H1 (cell line): ENCODE results near the gene ZNF667. TPM values are rescaled to one million over a fixed set of nuclear protein-coding genes. Genes with fewer than 3 reads are reported as not detected.
A peak's percentile ranks its signal among the peaks of the same experiment; 100 is the strongest.

Experiments
- CTCF ChIA-PET: fragments of 300-600 bp; sonication (Branson Sonifier 250); formaldehyde crosslinking; loops from one replicate; lab custom pipeline; 2021; ENCODE audit not compliant: partially characterized antibody; lab: Charles Lee
- POLR2A ChIA-PET: fragments of 300-600 bp; sonication (Branson Sonifier 250); formaldehyde crosslinking; loops from one replicate; lab custom pipeline; 2021; ENCODE audit warnings: inconsistent platforms; ENCODE audit not compliant: partially characterized antibody; lab: Charles Lee
- DNase-seq, 2 experiments: peaks; one replicate each; pipeline versions ENCODE4 v3.0.0 to v3.0.0-alpha.2; 2010 to 2022; ENCODE audit warnings: low spot score in 2 of 2, low read depth in 1 of 2, mixed read lengths in 1 of 2
- FAIRE-seq: peaks from 2 replicates; lab custom pipeline; 2011; peaks lifted over from hg19 to GRCh38; lab: Jason Lieb, UNC
- H2AFZ ChIP-seq: 2 replicates; pipeline ENCODE4 v1.8.1; 2012; ENCODE audit warnings: low read length, inconsistent platforms
- H2AK5ac ChIP-seq: 2 replicates; pipeline ENCODE4 v1.6.1; 2013; ENCODE audit warnings: low read depth, low read length
- H2BK120ac ChIP-seq: replicated peaks from 2 replicates; pipeline ENCODE3; 2013; ENCODE audit warnings: low read depth, low read length, inconsistent platforms
- H2BK12ac ChIP-seq: 2 replicates; pipeline ENCODE4 v1.6.1; 2013; ENCODE audit warnings: low read depth, low read length
- H2BK15ac ChIP-seq: 2 replicates; pipeline ENCODE4 v1.6.1; 2013; ENCODE audit warnings: low read length
- H2BK20ac ChIP-seq: 2 replicates; pipeline ENCODE4 v1.6.1; 2013; ENCODE audit warnings: low read length
- H2BK5ac ChIP-seq: 2 replicates; pipeline ENCODE4 v1.6.1; 2013; ENCODE audit warnings: low read depth, low read length
- H3K14ac ChIP-seq: 2 replicates; pipeline ENCODE4 v1.6.1; 2013; ENCODE audit warnings: inconsistent platforms; ENCODE audit not compliant: insufficient read length
- H3K18ac ChIP-seq: 2 replicates; pipeline ENCODE4 v1.6.1; 2013; ENCODE audit warnings: low read length; ENCODE audit errors: extremely low read depth
- H3K23ac ChIP-seq: 2 replicates; pipeline ENCODE4 v1.6.1; 2013; ENCODE audit warnings: inconsistent platforms; ENCODE audit not compliant: insufficient read length
- H3K23me2 ChIP-seq: 2 replicates; pipeline ENCODE4 v1.6.1; 2013; ENCODE audit warnings: low read depth, low read length
- H3K27ac ChIP-seq: 2 replicates; pipeline ENCODE4 v1.6.1; 2011; ENCODE audit warnings: low read depth, low read length, inconsistent platforms
- H3K27me3 ChIP-seq, 4 experiments: replicated peaks in 1 of 4; 1 replicate in 1 of 4; 2 replicates in 3 of 4; pipeline versions ENCODE4 v1.6.1 to v1.8.1; 2011 to 2013; ENCODE audit warnings: low read length in 3 of 4, mild to moderate bottlenecking in 3 of 4, inconsistent platforms in 2 of 4, mixed read lengths in 2 of 4, moderate library complexity in 1 of 4; ENCODE audit not compliant: control insufficient read depth in 3 of 4, insufficient read depth in 3 of 4; ENCODE audit errors: extremely low read depth in 1 of 4
- H3K36me3 ChIP-seq, 4 experiments: 2 replicates each; pipeline versions ENCODE4 v1.6.1 to v1.8.1; 2011 to 2013; ENCODE audit warnings: mild to moderate bottlenecking in 4 of 4, low read length in 3 of 4, moderate library complexity in 2 of 4, control low read depth in 1 of 4, inconsistent platforms in 1 of 4; ENCODE audit not compliant: insufficient read depth in 4 of 4, control insufficient read depth in 2 of 4
- H3K4ac ChIP-seq: replicated peaks from 2 replicates; pipeline ENCODE3; 2013; ENCODE audit warnings: low read length, low read depth, mixed read lengths, inconsistent platforms; ENCODE audit not compliant: insufficient read length
- H3K4me1 ChIP-seq, 4 experiments: replicated peaks in 1 of 4; 1 replicate in 1 of 4; 2 replicates in 3 of 4; pipeline versions ENCODE4 v1.6.1 to v1.8.1; 2011 to 2013; ENCODE audit warnings: low read length in 3 of 4, inconsistent platforms in 2 of 4, mixed read lengths in 1 of 4; ENCODE audit not compliant: insufficient read depth in 4 of 4, control insufficient read depth in 3 of 4
- H3K4me2 ChIP-seq, 2 experiments: 2 replicates each; pipeline versions ENCODE4 v1.6.1 to v1.8.1; 2011 to 2013; ENCODE audit warnings: low read depth in 2 of 2, low read length in 2 of 2, control low read depth in 1 of 2, inconsistent platforms in 1 of 2, mild to moderate bottlenecking in 1 of 2; ENCODE audit not compliant: insufficient read depth in 1 of 2
- H3K4me3 ChIP-seq, 4 experiments: fragments of 200-600, 300-600 bp in 1 of 4; sonication (generic), shearing (Covaris generic), sonication (Bioruptor Twin) in 1 of 4; 2 replicates each; pipeline versions ENCODE4 v1.5.1 to v1.8.1; 2011 to 2016; ENCODE audit warnings: low read length in 4 of 4, low read depth in 3 of 4, control low read depth in 2 of 4, inconsistent platforms in 2 of 4, mild to moderate bottlenecking in 2 of 4, mixed read lengths in 1 of 4, moderate library complexity in 1 of 4; ENCODE audit not compliant: insufficient read depth in 2 of 4; ENCODE audit errors: extremely low read depth in 1 of 4
- H3K56ac ChIP-seq: replicated peaks from 2 replicates; pipeline ENCODE3; 2013; ENCODE audit warnings: low read depth, mild to moderate bottlenecking, mixed read lengths, low read length, inconsistent platforms; ENCODE audit not compliant: insufficient read length
- H3K79me1 ChIP-seq: 2 replicates; pipeline ENCODE4 v1.6.1; 2013; ENCODE audit warnings: low read depth, low read length, control low read depth
- H3K79me2 ChIP-seq, 2 experiments: 2 replicates each; pipeline versions ENCODE4 v1.6.1 to v1.8.1; 2012 to 2013; ENCODE audit warnings: low read length in 2 of 2, mild to moderate bottlenecking in 2 of 2, inconsistent platforms in 1 of 2; ENCODE audit not compliant: insufficient read depth in 2 of 2, control insufficient read depth in 1 of 2
- H3K9ac ChIP-seq, 4 experiments: replicated peaks in 1 of 4; 1 replicate in 1 of 4; 2 replicates in 3 of 4; pipeline versions ENCODE4 v1.6.1 to v1.8.1; 2011 to 2013; ENCODE audit warnings: low read depth in 3 of 4, low read length in 3 of 4, control low read depth in 2 of 4, mild to moderate bottlenecking in 2 of 4, moderate library complexity in 2 of 4, inconsistent platforms in 1 of 4; ENCODE audit errors: extremely low read depth in 1 of 4
- H3K9me3 ChIP-seq, 2 experiments: 2 replicates each; pipeline versions ENCODE4 v1.6.1 to v1.8.1; 2012 to 2013; ENCODE audit warnings: mild to moderate bottlenecking in 2 of 2, moderate library complexity in 2 of 2, control low read depth in 1 of 2, inconsistent platforms in 1 of 2, low read depth in 1 of 2, low read length in 1 of 2, mixed read lengths in 1 of 2; ENCODE audit not compliant: insufficient read depth in 2 of 2
- H4K20me1 ChIP-seq, 2 experiments: replicated peaks in 1 of 2; 2 replicates each; pipeline versions ENCODE3 to v1.8.1; 2011 to 2013; ENCODE audit warnings: inconsistent platforms in 2 of 2, low read length in 2 of 2, mild to moderate bottlenecking in 1 of 2; ENCODE audit not compliant: insufficient read depth in 2 of 2, control insufficient read depth in 1 of 2
- H4K5ac ChIP-seq: 2 replicates; pipeline ENCODE4 v1.6.1; 2013; ENCODE audit warnings: low read length, low read depth, mixed read lengths, inconsistent platforms; ENCODE audit not compliant: insufficient read length
- H4K8ac ChIP-seq: 2 replicates; pipeline ENCODE4 v1.8.0; 2013; ENCODE audit warnings: mild to moderate bottlenecking, moderate library complexity, low read length, inconsistent platforms; ENCODE audit not compliant: insufficient read depth; ENCODE audit errors: extremely low read depth
- H4K91ac ChIP-seq: replicated peaks from 2 replicates; pipeline ENCODE3; 2013; ENCODE audit warnings: low read length, mixed read lengths, inconsistent platforms; ENCODE audit not compliant: insufficient read length
- WGBS, 2 experiments: shearing (Covaris generic) in 1 of 2; methylation state at CpG; one replicate each; pipeline versions ENCODE4 v1.1.6 to v1.1.7; 2013 to 2015; ENCODE audit warnings: low lambda C conversion rate in 2 of 2, mixed read lengths in 2 of 2, inconsistent platforms in 1 of 2, low coverage in 1 of 2, missing lambda C conversion rate in 1 of 2; ENCODE audit not compliant: insufficient replicate concordance in 2 of 2, insufficient coverage in 1 of 2, insufficient read length in 1 of 2; ENCODE audit errors: extremely low coverage in 1 of 2, missing lambda C conversion rate in 1 of 2; 5-methylcytosine and 5-hydroxymethylcytosine counted together
- polyA plus RNA-seq, 7 experiments: library from polyadenylated mRNA; depleted of rRNA in 3 of 7; stranded (reverse) in 5 of 7; unstranded in 2 of 7; fragments of >200 nt in 5 of 7; fragments of 200-250 nt in 2 of 7; gene quantifications; 1 replicate in 5 of 7; 2 replicates in 1 of 7; 4 replicates in 1 of 7; pipeline versions ENCODE4 v1.2.1 to v1.2.3, GENCODE V29; 2011 to 2013; ENCODE audit warnings: missing spikeins in 2 of 7, mixed read lengths in 2 of 7
- total RNA-seq: library from RNA; stranded (reverse); fragmentation: NEBNext Ultra II Directional; extraction: Animal tissue kit (Norgen Biotek cat#: 25700); gene quantifications from 2 replicates; pipeline ENCODE4 v1.2.1, GENCODE V29; 2021

ZNF667 gene
- total and polyA plus RNA-seq, 2 of the 8 experiments (the other 6 are each of a cell fraction or from before 2014, with no cell fraction given), result 4.4 to 10.7 TPM

GRCh38 chr19:56403764-56404704 lies 73.1 kb downstream of the ZNF667 start, which contains the start of gene ZNF583:
ZNF583 (plus strand) TSS chr19:56404332; CDS start chr19:56407115, 2,783 bp downstream.
- Histone ChIP-seq H4K91ac (peak within 1 kb of the TSS; percentile 94), H2AFZ (peak within 1 kb of the TSS; percentile 100), H3K4ac (peak within 1 kb of the TSS; percentile 10), H3K4me1 (peaks cover 0 to 6% (median 4%) of the 10 kb centered on the region in 4 experiments; a peak in 4 of 7 replicates), H3K4me2 (peak within 1 kb of the TSS; percentile 94 to 99), H3K27ac (peak within 1 kb of the TSS; percentile 87), H2AK5ac (peak within 1 kb of the TSS; percentile 9; the same call in 1 of the 2 replicates), H3K56ac (peak within 1 kb of the TSS; percentile 79), H3K79me1 (peaks cover 10% of the 10 kb centered on the region), H2BK15ac (peak within 1 kb of the TSS; percentile 21; the same call in 1 of the 2 replicates), H3K23ac (no peak within 1 kb of the TSS), H3K36me3 (peaks cover 0 to 6% (median 0%) of the 10 kb centered on the region in 4 experiments; a peak in 2 of 8 replicates), H2BK20ac (no peak within 1 kb of the TSS), H3K18ac (peak within 1 kb of the TSS; percentile 73), H3K9me3 (peaks cover 7 to 11% of the 10 kb centered on the region in 2 experiments; a peak in 3 of 4 replicates), H4K5ac (peak within 1 kb of the TSS; percentile 93), H3K9ac (peak within 1 kb of the TSS; percentile 76 to 87 (median 84)), H4K20me1 (no peaks in the 10 kb centered on the region), H3K23me2 (peaks cover 8% of the 10 kb centered on the region), H2BK5ac (peak within 1 kb of the TSS; percentile 73), H2BK120ac (no peak within 1 kb of the TSS), H2BK12ac (peak within 1 kb of the TSS; percentile 84; the same call in 1 of the 2 replicates), H3K4me3 (peak within 1 kb of the TSS; percentile 83 to 95 (median 92)), H3K79me2 (0 out of 4 replicates have a peak, but pooled peaks cover 0 to 2% of the 10 kb centered on the region in 2 experiments), H4K8ac (peak within 1 kb of the TSS; percentile 97), H3K14ac (peak within 1 kb of the TSS; percentile 20), H3K27me3 (no peaks in the 10 kb centered on the region)
- DNase-seq (peak; percentile 57 to 93), FAIRE-seq (no peak)
- ChIA-PET POLR2A (interaction anchor here (0.8 to 3.0 kb wide), 7 partner anchors 10 to 105 kb away, joined by 3 to 11 read pairs (median 3); partner anchors contain the start of gene ZNF582), CTCF (interaction anchor here (3.7 kb wide), 1 partner anchor 11 kb away, joined by 11 read pairs; the partner anchor contains the start of gene ZNF582)
- 5% methylated on average over 47 of the region's 70 CpGs; no CpG with 5 or more reads in 1 of the 2 experiments for WGBS, 2 experiments
